Measurements from ENCODE around the gene COL11A1.

GRCh38 chr1:102896286-102896685 is 212.0 kb downstream of the COL11A1 start:
- no peak for TF ChIP-seq CTCF (IDR thresholded peaks at IDR 0.05)
- TF ChIP-seq POLR2A (IDR thresholded peaks at IDR 0.05), result no peak
